HG03060 (cell line): ENCODE results near the gene CACNA1B.
"Not testable (repeated sequence)": the region's sequence is repeated elsewhere in the genome, so short reads cannot be mapped to it uniquely, and the experiment has no call there.

Source experiments
- ATAC-seq: cut with Tn5 transposase; IDR thresholded peaks from one replicate; pipeline ENCODE4 v1.9.1; 2021; ENCODE audit warnings: low read depth, moderate number of reproducible peaks; ENCODE audit not compliant: unreplicated experiment

CACNA1B gene

GRCh38 chr9:137865581-137866145 is 11.9 kb upstream of the CACNA1B start:
- no peak for ATAC-seq

- no peak for ATAC-seq
Measured at GRCh38 chr9:137866226-137867141, 11.1 kb upstream of the CACNA1B start.

GRCh38 chr9:137870432-137870831 is 7.2 kb upstream of the CACNA1B start:
- no peak for ATAC-seq

GRCh38 chr9:137872296-137872695 is 5.3 kb upstream of the CACNA1B start:
- no peak for ATAC-seq

GRCh38 chr9:137873408-137873807 is 4.2 kb upstream of the CACNA1B start:
- no peak for ATAC-seq

GRCh38 chr9:137873858-137874362 is 3.7 kb upstream of the CACNA1B start:
- no peak for ATAC-seq

GRCh38 chr9:137875354-137875753 is 2.2 kb upstream of the CACNA1B start:
- ATAC-seq: no peak

- ATAC-seq: no peak
Measured at GRCh38 chr9:137875846-137876245, 1.7 kb upstream of the CACNA1B start.

- ATAC-seq: no peak
Measured at GRCh38 chr9:137876269-137876668, 1.3 kb upstream of the CACNA1B start.

- ATAC-seq: no peak
Measured at GRCh38 chr9:137876781-137877386, 698 bp upstream of the CACNA1B start.

GRCh38 chr9:137878146-137878941 is 762 bp downstream of the CACNA1B start:
- ATAC-seq: no peak

GRCh38 chr9:137879052-137879451 is 1.5 kb downstream of the CACNA1B start:
- no peak for ATAC-seq

- ATAC-seq: no peak
Measured at GRCh38 chr9:137879566-137880150, 2.1 kb downstream of the CACNA1B start.

GRCh38 chr9:137880160-137880975 is 2.8 kb downstream of the CACNA1B start:
- no peak for ATAC-seq

GRCh38 chr9:137880976-137881530 is 3.5 kb downstream of the CACNA1B start:
- no peak for ATAC-seq

GRCh38 chr9:137881591-137882505 is 4.3 kb downstream of the CACNA1B start:
- ATAC-seq: no peak

GRCh38 chr9:137882506-137882821 is 4.9 kb downstream of the CACNA1B start:
- no peak for ATAC-seq

- not testable (repeated sequence) for ATAC-seq
Measured at GRCh38 chr9:137883977-137884376, 6.4 kb downstream of the CACNA1B start.
